GM23248 (cell line): ENCODE measurements around the gene SSBP2.

Experiments
- EZH2 ChIP-seq: fragments of 200-600 bp; sonication (generic); IDR thresholded peaks from 2 replicates; pipeline ENCODE4 v1.6.1; 2018; ENCODE audit warnings: antibody characterized with exemption, mild to moderate bottlenecking; ENCODE audit not compliant: insufficient read depth, poor library complexity, severe bottlenecking
- EZH2phosphoT487 ChIP-seq: fragments of 200-600 bp; sonication (generic); IDR thresholded peaks from 2 replicates; pipeline ENCODE4 v1.6.1; 2018; ENCODE audit warnings: antibody characterized with exemption, moderate library complexity, mild to moderate bottlenecking, low read depth; ENCODE audit not compliant: insufficient read depth

GRCh38 chr5:81675420-81675819 is 75.5 kb downstream of the SSBP2 start:
- no peak for TF ChIP-seq EZH2
- no peak for TF ChIP-seq EZH2phosphoT487
